Activated naive CD4-positive, alpha-beta T cell treated with anti-CD3 and anti-CD28 coated beads, Interleukin-2, amount 10 ng/mL, durations not matched to agents 5 hours and 36 hours (primary cell): ENCODE measurements around the gene LPGAT1. TPM values are rescaled to one million over a fixed set of nuclear protein-coding genes. Genes with fewer than 3 reads are reported as not detected.

Experiments used
- total RNA-seq, 2 experiments: library from RNA; stranded (reverse); gene quantifications; one replicate each; pipeline ENCODE4 v1.2.3, GENCODE V29; 2021

The LPGAT1 gene
- 10 to 100 TPM; 76.1 to 81.0 TPM for total RNA-seq

GRCh38 chr1:211830328-211831142 lies at the start of gene LPGAT1:
TSS of gene LPGAT1 (minus strand) at chr1:211830763. CDS start at chr1:211829296, 1,467 bp downstream.

Other genes with a start within 250 kb of the LPGAT1 start
- 10 to 100 TPM; 26.7 to 29.8 TPM for gene NEK2, start 155.1 kb downstream of the LPGAT1 start, total RNA-seq
- gene INTS7, start 204.8 kb upstream of the LPGAT1 start, total RNA-seq, result 10 to 100 TPM; 25.6 to 26.1 TPM
- gene DTL, start 205.0 kb upstream of the LPGAT1 start, total RNA-seq, result 10 to 100 TPM; 43.7 to 44.8 TPM